ENCODE measurements around the gene ATP9B.
A peak's percentile ranks its signal among the peaks of the same experiment; 100 is the strongest.

Gene ATP9B

GRCh38 chr18:79246309-79247108 is 177.3 kb downstream of the ATP9B start (continued):
- TF ChIP-seq ZNF175 (tag by site-specific recombination; IDR thresholded peaks at IDR 0.05) (no peak), ZNF692 (tag by site-specific recombination; IDR thresholded peaks at IDR 0.05) (no peak), ZSCAN23 (tag by site-specific recombination; IDR thresholded peaks at IDR 0.05) (no peak), ZNF571 (tag by site-specific recombination; IDR thresholded peaks at IDR 0.05) (no peak), ZNF140 (tag by site-specific recombination; IDR thresholded peaks at IDR 0.05) (no peak), ZNF768 (tag by site-specific recombination; IDR thresholded peaks at IDR 0.05) (no peak), ZNF302 (tag by site-specific recombination; IDR thresholded peaks at IDR 0.05; ENCODE audit: low read depth) (no peak), ZNF660 (tag by site-specific recombination; IDR thresholded peaks at IDR 0.05) (peak; percentile 57), REPIN1 (tag by site-specific recombination; IDR thresholded peaks at IDR 0.05; ENCODE audit: low read depth) (no peak), ZNF114 (tag by site-specific recombination; IDR thresholded peaks at IDR 0.05) (no peak), EGR2 (tag by site-specific recombination; IDR thresholded peaks at IDR 0.05; ENCODE audit: low read depth) (0 out of 2 replicates have a peak, but pooled peaks have one; percentile 14), ZNF132 (tag by site-specific recombination; IDR thresholded peaks at IDR 0.05; ENCODE audit: borderline replicate concordance) (no peak), ZNF24 (tag by site-specific recombination; IDR thresholded peaks at IDR 0.05) (no peak), ZNF639 (tag by site-specific recombination; IDR thresholded peaks at IDR 0.05) (no peak), BCL11B (tag by site-specific recombination; IDR thresholded peaks at IDR 0.05; ENCODE audit: low read depth) (no peak), ZNF341 (tag by site-specific recombination; IDR thresholded peaks at IDR 0.05; ENCODE audit: low read depth) (no peak), ZNF600 (tag by site-specific recombination; IDR thresholded peaks at IDR 0.05) (peak; percentile 43; the same call in 1 of the 2 replicates), ZNF670 (tag by site-specific recombination; IDR thresholded peaks at IDR 0.05; ENCODE audit: low read depth) (no peak), KLF7 (tag by site-specific recombination; IDR thresholded peaks at IDR 0.05; ENCODE audit: borderline replicate concordance) (peak; percentile 72; the same call in 1 of the 2 replicates), ZNF280C (tag by site-specific recombination; IDR thresholded peaks at IDR 0.05) (no peak), ZNF664 (tag by site-specific recombination; IDR thresholded peaks at IDR 0.05) (no peak), ZNF354C (tag by site-specific recombination; IDR thresholded peaks at IDR 0.05; ENCODE audit: borderline replicate concordance, low read depth) (no peak), ZNF645 (tag by site-specific recombination; IDR thresholded peaks at IDR 0.05) (no peak), ZEB2 (tag by site-specific recombination; IDR thresholded peaks at IDR 0.05) (0 out of 2 replicates have a peak, but pooled peaks have one; percentile 39), ZNF629 (tag by site-specific recombination; IDR thresholded peaks at IDR 0.05) (0 out of 2 replicates have a peak, but pooled peaks have one; percentile 15), ZNF548 (tag by site-specific recombination; IDR thresholded peaks at IDR 0.05) (no peak), ZNF777 (tag by site-specific recombination; IDR thresholded peaks at IDR 0.05; ENCODE audit: borderline replicate concordance) (no peak), ZNF311 (tag by site-specific recombination; IDR thresholded peaks at IDR 0.05; ENCODE audit: borderline replicate concordance) (no peak), WT1 (tag by site-specific recombination; IDR thresholded peaks at IDR 0.05) (no peak)
- TF ChIP-seq, protein P1, sequence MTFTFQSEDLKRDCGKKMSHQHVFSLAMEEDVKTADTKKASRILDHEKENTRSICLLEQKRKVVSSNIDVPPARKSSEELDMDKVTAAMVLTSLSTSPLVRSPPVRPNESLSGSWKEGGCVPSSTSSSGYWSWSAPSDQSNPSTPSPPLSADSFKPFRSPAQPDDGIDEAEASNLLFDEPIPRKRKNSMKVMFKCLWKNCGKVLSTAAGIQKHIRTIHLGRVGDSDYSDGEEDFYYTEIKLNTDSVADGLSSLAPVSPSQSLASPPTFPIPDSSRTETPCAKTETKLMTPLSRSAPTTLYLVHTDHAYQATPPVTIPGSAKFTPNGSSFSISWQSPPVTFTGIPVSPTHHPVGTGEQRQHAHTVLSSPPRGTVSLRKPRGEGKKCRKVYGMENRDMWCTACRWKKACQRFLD (tag by site-specific recombination; IDR thresholded peaks at IDR 0.05): no peak
- TF ChIP-seq, protein P2, sequence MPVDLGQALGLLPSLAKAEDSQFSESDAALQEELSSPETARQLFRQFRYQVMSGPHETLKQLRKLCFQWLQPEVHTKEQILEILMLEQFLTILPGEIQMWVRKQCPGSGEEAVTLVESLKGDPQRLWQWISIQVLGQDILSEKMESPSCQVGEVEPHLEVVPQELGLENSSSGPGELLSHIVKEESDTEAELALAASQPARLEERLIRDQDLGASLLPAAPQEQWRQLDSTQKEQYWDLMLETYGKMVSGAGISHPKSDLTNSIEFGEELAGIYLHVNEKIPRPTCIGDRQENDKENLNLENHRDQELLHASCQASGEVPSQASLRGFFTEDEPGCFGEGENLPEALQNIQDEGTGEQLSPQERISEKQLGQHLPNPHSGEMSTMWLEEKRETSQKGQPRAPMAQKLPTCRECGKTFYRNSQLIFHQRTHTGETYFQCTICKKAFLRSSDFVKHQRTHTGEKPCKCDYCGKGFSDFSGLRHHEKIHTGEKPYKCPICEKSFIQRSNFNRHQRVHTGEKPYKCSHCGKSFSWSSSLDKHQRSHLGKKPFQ (tag by site-specific recombination; IDR thresholded peaks at IDR 0.05): peak; percentile 63; the same call in 1 of the 2 replicates

All from HEK293 (cell line).